ENCODE results near the gene APOL6.

The APOL6 gene

DNA sequence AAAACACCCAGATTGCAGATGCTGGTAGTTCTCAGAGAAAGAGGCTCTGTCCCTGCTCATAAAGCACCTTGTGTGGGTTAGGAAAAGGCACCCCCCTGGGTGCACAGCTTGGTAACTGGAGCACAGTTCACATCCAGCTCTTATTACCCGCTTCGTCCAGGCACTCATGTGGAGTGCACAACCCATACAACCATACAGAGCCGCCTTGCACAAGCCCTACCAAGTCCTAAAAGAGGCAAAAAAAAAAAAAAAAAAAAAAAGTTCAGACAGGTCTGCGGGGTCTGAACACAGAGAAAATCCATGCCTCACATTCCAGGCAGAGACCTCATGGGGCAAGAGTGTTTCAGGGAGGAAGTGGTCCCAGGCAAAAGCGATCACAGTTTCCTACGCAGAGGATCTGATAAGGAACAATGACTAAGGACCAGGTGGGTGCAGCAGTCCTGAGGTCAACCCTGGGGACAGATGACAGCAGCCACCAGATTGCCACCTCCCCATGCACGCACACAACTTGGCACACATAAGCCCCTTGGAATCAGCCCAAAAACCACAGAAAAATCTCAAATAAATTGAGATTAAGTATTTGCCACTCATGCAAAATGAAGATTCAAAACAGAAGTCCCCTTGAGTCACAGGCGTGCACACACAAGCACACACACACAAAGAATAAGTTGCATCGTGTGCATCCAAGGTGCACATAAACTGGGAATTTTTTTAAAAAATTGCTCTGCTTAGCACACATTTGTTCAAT, 43.5 kb upstream of the APOL6 start:
- no peaks in the 10 kb centered on the region for H3K36me3 Mint-ChIP-seq (ENCODE audit: low read depth)
- no peak overlapping the region for H3K4me3 Mint-ChIP-seq
- no peak for DNase-seq
- H3K27ac Mint-ChIP-seq, result no peak overlapping the region
- TF ChIP-seq CTCF (IDR thresholded peaks at IDR 0.05), result no peak
- H3K9me3 Mint-ChIP-seq, result no peaks in the 10 kb centered on the region
- peaks cover 4% of the 10 kb centered on the region for H3K27me3 Mint-ChIP-seq (ENCODE audit: low read depth, poor library complexity)
- peaks cover 22% of the 10 kb centered on the region for H3K4me1 Mint-ChIP-seq

DNA sequence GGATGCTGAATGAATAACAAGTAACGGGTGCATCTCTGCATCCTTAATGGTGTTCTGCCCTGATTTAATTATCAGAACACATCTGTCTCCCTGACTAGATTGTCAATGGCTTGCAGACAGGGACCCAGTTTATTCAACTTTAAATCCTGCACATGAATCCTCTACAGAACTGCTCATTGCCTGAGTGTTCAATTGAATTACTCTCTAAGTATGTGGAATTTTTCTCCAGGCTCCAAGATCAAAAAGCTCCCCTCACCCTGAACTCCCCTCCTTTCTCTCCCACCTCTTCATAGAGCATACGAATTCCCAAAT, 42.9 kb upstream of the APOL6 start:
- Mint-ChIP-seq H3K4me3 (no peak overlapping the region), H3K36me3 (ENCODE audit: low read depth) (no peaks in the 10 kb centered on the region), H3K4me1 (peaks cover 22% of the 10 kb centered on the region), H3K27me3 (ENCODE audit: low read depth, poor library complexity) (peaks cover 8% of the 10 kb centered on the region), H3K27ac (no peak overlapping the region), H3K9me3 (no peaks in the 10 kb centered on the region)
- no peak for TF ChIP-seq CTCF (IDR thresholded peaks at IDR 0.05)
- DNase-seq, result no peak

GRCh38 chr22:35605851-35606481, 42.3 kb upstream of the APOL6 start:
- Mint-ChIP-seq H3K9me3 (no peaks in the 10 kb centered on the region), H3K4me3 (no peak overlapping the region), H3K27me3 (ENCODE audit: low read depth, poor library complexity) (peaks cover 12% of the 10 kb centered on the region), H3K27ac (no peak overlapping the region), H3K4me1 (peaks cover 22% of the 10 kb centered on the region), H3K36me3 (ENCODE audit: low read depth) (no peaks in the 10 kb centered on the region)
- TF ChIP-seq CTCF (IDR thresholded peaks at IDR 0.05), result no peak
- no peak for DNase-seq

GRCh38 chr22:35606916-35607315, 41.3 kb upstream of the APOL6 start:
- no peak for TF ChIP-seq CTCF (IDR thresholded peaks at IDR 0.05)
- Mint-ChIP-seq H3K27ac (no peak overlapping the region), H3K36me3 (ENCODE audit: low read depth) (no peaks in the 10 kb centered on the region), H3K4me1 (peaks cover 22% of the 10 kb centered on the region), H3K4me3 (no peak overlapping the region), H3K9me3 (no peaks in the 10 kb centered on the region), H3K27me3 (ENCODE audit: low read depth, poor library complexity) (peaks cover 12% of the 10 kb centered on the region)
- DNase-seq, result no peak

GRCh38 chr22:35608088-35608487, 40.2 kb upstream of the APOL6 start:
- Mint-ChIP-seq H3K27ac (no peak overlapping the region), H3K4me1 (peaks cover 22% of the 10 kb centered on the region), H3K4me3 (no peak overlapping the region), H3K36me3 (ENCODE audit: low read depth) (no peaks in the 10 kb centered on the region), H3K27me3 (ENCODE audit: low read depth, poor library complexity) (peaks cover 18% of the 10 kb centered on the region), H3K9me3 (no peaks in the 10 kb centered on the region)
- TF ChIP-seq CTCF (IDR thresholded peaks at IDR 0.05), result no peak
- no peak for DNase-seq

- DNase-seq, result no peak
- Mint-ChIP-seq H3K4me1 (peaks cover 22% of the 10 kb centered on the region), H3K27me3 (ENCODE audit: low read depth, poor library complexity) (peaks cover 18% of the 10 kb centered on the region), H3K9me3 (no peaks in the 10 kb centered on the region), H3K4me3 (no peak overlapping the region), H3K27ac (peak overlapping the region; percentile 16), H3K36me3 (ENCODE audit: low read depth) (no peaks in the 10 kb centered on the region)
- no peak for TF ChIP-seq CTCF (IDR thresholded peaks at IDR 0.05)
Observed at GRCh38 chr22:35609261-35609660, 39.0 kb upstream of the APOL6 start.
